B cell (primary cell): Measurements from ENCODE around the gene GDF2. TPM values are rescaled to one million over a fixed set of nuclear protein-coding genes. Genes with fewer than 3 reads are reported as not detected.

ENCODE experiments used
- ATAC-seq: fragments of 200-7000 bp; cut with Tn5 transposase; one replicate; pipeline ENCODE4 v1.10.0; 2021; ENCODE audit warnings: low read depth, mild to moderate bottlenecking, moderate number of reproducible peaks, moderate library complexity
- CTCF ChIA-PET: fragments of 350-600 bp; sonication (Branson Sonifier 250); formaldehyde crosslinking; loops from one replicate; lab custom pipeline; 2021; ENCODE audit warnings: antibody characterized with exemption, inconsistent platforms; lab: Charles Lee
- POLR2A ChIA-PET: fragments of 350-600 bp; sonication (Branson Sonifier 250); formaldehyde crosslinking; loops from one replicate; lab custom pipeline; 2021; ENCODE audit warnings: antibody characterized with exemption; lab: Charles Lee
- DNase-seq: peaks from one replicate; pipeline ENCODE4 v3.0.0; 2013
- H2AFZ ChIP-seq: 2 replicates; pipeline ENCODE4 v1.6.1; 2012; ENCODE audit warnings: mild to moderate bottlenecking, low read depth, low read length; ENCODE audit not compliant: insufficient read depth, poor library complexity, severe bottlenecking
- H3K27ac ChIP-seq, 2 donors: 1 replicate in 1 of 2; 2 replicates in 1 of 2; pipeline ENCODE4 v1.5.1; 2012 to 2013; ENCODE audit warnings: low read length in 2 of 2, mild to moderate bottlenecking in 2 of 2, moderate library complexity in 1 of 2
- H3K27me3 ChIP-seq, 4 experiments: fragments of 200-600 bp in 1 of 4; sonication (generic) in 1 of 4; replicated peaks in 1 of 4; 1 replicate in 2 of 4; 2 replicates in 2 of 4; pipeline versions ENCODE4 v1.6.1 to v1.7.0; 2013 to 2016; ENCODE audit warnings: low read length in 3 of 4, mild to moderate bottlenecking in 2 of 4, mixed read lengths in 1 of 4, moderate library complexity in 1 of 4; ENCODE audit not compliant: insufficient read depth in 4 of 4, control insufficient read depth in 3 of 4; ENCODE audit errors: control extremely low read depth in 1 of 4
- H3K36me3 ChIP-seq, 2 experiments: replicated peaks in 1 of 2; 1 replicate in 1 of 2; 2 replicates in 1 of 2; pipeline versions ENCODE4 v1.6.1 to v1.7.1; 2013; ENCODE audit warnings: low read length in 1 of 2; ENCODE audit not compliant: insufficient read depth in 2 of 2, control insufficient read depth in 1 of 2; ENCODE audit errors: control extremely low read depth in 1 of 2, extremely low read depth in 1 of 2
- H3K4me1 ChIP-seq, 2 donors: fragments of 200-600 bp in 1 of 2; sonication (generic) in 1 of 2; 1 replicate in 1 of 2; 2 replicates in 1 of 2; pipeline versions ENCODE4 v1.5.1 to v1.6.1; 2013 to 2017; ENCODE audit warnings: low read length in 2 of 2; ENCODE audit not compliant: control insufficient read depth in 2 of 2, insufficient read depth in 2 of 2
- H3K4me2 ChIP-seq: replicated peaks from 2 replicates; pipeline ENCODE3; 2012; ENCODE audit warnings: mild to moderate bottlenecking, low read depth, low read length; ENCODE audit not compliant: poor library complexity, severe bottlenecking
- H3K4me3 ChIP-seq, 5 experiments: fragments of 200-600 bp in 1 of 5; sonication (generic) in 1 of 5; 1 replicate in 3 of 5; 2 replicates in 2 of 5; pipeline versions ENCODE4 v1.5.1 to v1.7.0; 2011 to 2016; ENCODE audit warnings: low read length in 4 of 5, mild to moderate bottlenecking in 4 of 5, low read depth in 2 of 5, control low read depth in 1 of 5, moderate library complexity in 1 of 5; ENCODE audit not compliant: insufficient read depth in 1 of 5; ENCODE audit errors: control extremely low read depth in 1 of 5, extremely low read depth in 1 of 5
- H3K79me2 ChIP-seq: fragments of 200-600 bp; sonication (generic); one replicate; pipeline ENCODE4 v1.6.0; 2016; ENCODE audit warnings: low read length; ENCODE audit not compliant: control insufficient read depth, insufficient read depth
- H3K9ac ChIP-seq: fragments of 200-600 bp; sonication (generic); 2 replicates; pipeline ENCODE4 v1.6.1; 2017; ENCODE audit warnings: mild to moderate bottlenecking, low read length, moderate library complexity
- H3K9me3 ChIP-seq, 3 donors: one replicate each; pipeline versions ENCODE4 v1.6.1 to v1.7.1; 2013; ENCODE audit warnings: low read length in 2 of 3; ENCODE audit not compliant: control insufficient read depth in 2 of 3, insufficient read depth in 1 of 3; ENCODE audit errors: control extremely low read depth in 1 of 3
- H4K20me1 ChIP-seq: 2 replicates; pipeline ENCODE4 v1.6.0; 2012; ENCODE audit warnings: mild to moderate bottlenecking, low read length; ENCODE audit not compliant: insufficient read depth, control insufficient read depth, poor library complexity, severe bottlenecking
- H3K27ac Mint-ChIP-seq: one replicate; pipeline ENCODE4 v1.8.0; 2021; ENCODE audit warnings: mixed read lengths
- H3K27me3 Mint-ChIP-seq: one replicate; pipeline ENCODE4 v1.8.0; 2021; ENCODE audit warnings: mixed read lengths
- H3K4me1 Mint-ChIP-seq: one replicate; pipeline ENCODE4 v1.8.0; 2021; ENCODE audit warnings: mixed read lengths
- H3K4me3 Mint-ChIP-seq: one replicate; pipeline ENCODE4 v1.8.0; 2021; ENCODE audit warnings: mixed read lengths
- H3K9me3 Mint-ChIP-seq: one replicate; pipeline ENCODE4 v1.8.0; 2022; ENCODE audit warnings: mixed read lengths; ENCODE audit not compliant: insufficient read depth
- EZH2 ChIP-seq: IDR thresholded peaks from 2 replicates; pipeline ENCODE4 v1.6.1; 2012; ENCODE audit warnings: borderline replicate concordance, low read depth, mild to moderate bottlenecking, moderate library complexity, low read length; ENCODE audit not compliant: insufficient read depth, poor library complexity, severe bottlenecking
- WGBS: methylation state at CpG from one replicate; pipeline ENCODE4 v1.1.5; 2013; ENCODE audit warnings: missing lambda C conversion rate; ENCODE audit not compliant: insufficient coverage; 5-methylcytosine and 5-hydroxymethylcytosine counted together
- intact Hi-C: fragments of 100-400 bp; cut with micrococcal nuclease; formaldehyde crosslinking; loops from one replicate; pipeline ENCODE4 v1.10.0; 2022
- polyA plus RNA-seq: library from polyadenylated mRNA; depleted of rRNA; stranded (reverse); fragments of >200 nt; gene quantifications from 2 replicates; pipeline ENCODE4 v1.2.3, GENCODE V29; 2012
- total RNA-seq, 2 donors: library from RNA; stranded (reverse); fragments of 120-200 nt in 1 of 2; gene quantifications; 1 replicate in 1 of 2; 2 replicates in 1 of 2; pipeline versions ENCODE4 v1.2.3 to v1.2.4, GENCODE V29; 2013 to 2022
- TF ChIP-seq, protein P1 (sequence below): fragments of 200-600 bp; IDR thresholded peaks from one replicate; pipeline ENCODE4 v1.8.0; 2022; ENCODE audit warnings: antibody characterized with exemption, mild to moderate bottlenecking

GDF2 gene
- total and polyA plus RNA-seq, 2 donors (not counting 1 experiment from before 2014, with no cell fraction given): not detected

DNA sequence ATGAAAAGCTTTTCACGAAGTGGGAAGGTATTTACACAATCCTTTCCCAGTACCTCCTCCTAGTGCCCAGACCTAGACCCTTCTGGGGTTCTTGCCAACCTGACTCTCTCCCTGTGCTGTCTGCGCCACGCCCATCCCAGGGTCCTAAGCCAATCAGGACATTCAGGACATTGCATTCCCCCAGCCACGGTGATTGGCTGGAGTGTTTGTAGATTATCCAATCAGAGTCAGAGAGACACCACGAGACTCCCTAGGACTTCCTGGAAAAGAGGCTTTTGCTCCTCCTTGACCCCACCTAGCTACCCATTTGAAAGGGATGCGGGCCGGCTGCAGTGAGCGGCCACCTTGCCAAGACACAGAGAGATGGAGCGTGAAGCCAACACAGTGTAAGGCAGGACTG, 3.5 kb upstream of the GDF2 start:
- H3K4me2 ChIP-seq: no peak overlapping the region
- no peaks in the 10 kb centered on the region for H4K20me1 ChIP-seq
- POLR2A ChIA-PET: no interaction called here
- no peak overlapping the region for H3K9ac ChIP-seq
- no peak for TF ChIP-seq EZH2
- TF ChIP-seq, protein P1, sequence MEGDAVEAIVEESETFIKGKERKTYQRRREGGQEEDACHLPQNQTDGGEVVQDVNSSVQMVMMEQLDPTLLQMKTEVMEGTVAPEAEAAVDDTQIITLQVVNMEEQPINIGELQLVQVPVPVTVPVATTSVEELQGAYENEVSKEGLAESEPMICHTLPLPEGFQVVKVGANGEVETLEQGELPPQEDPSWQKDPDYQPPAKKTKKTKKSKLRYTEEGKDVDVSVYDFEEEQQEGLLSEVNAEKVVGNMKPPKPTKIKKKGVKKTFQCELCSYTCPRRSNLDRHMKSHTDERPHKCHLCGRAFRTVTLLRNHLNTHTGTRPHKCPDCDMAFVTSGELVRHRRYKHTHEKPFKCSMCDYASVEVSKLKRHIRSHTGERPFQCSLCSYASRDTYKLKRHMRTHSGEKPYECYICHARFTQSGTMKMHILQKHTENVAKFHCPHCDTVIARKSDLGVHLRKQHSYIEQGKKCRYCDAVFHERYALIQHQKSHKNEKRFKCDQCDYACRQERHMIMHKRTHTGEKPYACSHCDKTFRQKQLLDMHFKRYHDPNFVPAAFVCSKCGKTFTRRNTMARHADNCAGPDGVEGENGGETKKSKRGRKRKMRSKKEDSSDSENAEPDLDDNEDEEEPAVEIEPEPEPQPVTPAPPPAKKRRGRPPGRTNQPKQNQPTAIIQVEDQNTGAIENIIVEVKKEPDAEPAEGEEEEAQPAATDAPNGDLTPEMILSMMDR: no peak
- H3K27me3 ChIP-seq: no peaks in the 10 kb centered on the region
- no peak for ATAC-seq
- no peaks in the 10 kb centered on the region for H3K36me3 ChIP-seq
- no peak overlapping the region for H3K27ac Mint-ChIP-seq
- no peak overlapping the region for H3K4me3 Mint-ChIP-seq
- H3K9me3 ChIP-seq: no peaks in the 10 kb centered on the region
- H3K4me3 ChIP-seq: no peak overlapping the region
- H3K27me3 Mint-ChIP-seq: peaks cover 8% of the 10 kb centered on the region
- intact Hi-C loops: no loop called here
- CTCF ChIA-PET: no interaction called here
- H3K4me1 ChIP-seq: no peaks in the 10 kb centered on the region
- no peak overlapping the region for H3K27ac ChIP-seq
- 96% methylated on average over 4 of the region's 9 CpGs for WGBS
- H3K9me3 Mint-ChIP-seq: no peaks in the 10 kb centered on the region
- DNase-seq: no peak
- no peaks in the 10 kb centered on the region for H3K4me1 Mint-ChIP-seq
- peak overlapping the region; percentile 41 for H2AFZ ChIP-seq
- no peaks in the 10 kb centered on the region for H3K79me2 ChIP-seq

- Histone ChIP-seq H2AFZ (no peak overlapping the region), H4K20me1 (no peaks in the 10 kb centered on the region), H3K27ac (no peak overlapping the region), H3K4me2 (no peak overlapping the region), H3K9ac (no peak overlapping the region), H3K9me3 (no peaks in the 10 kb centered on the region), H3K36me3 (no peaks in the 10 kb centered on the region), H3K4me1 (no peaks in the 10 kb centered on the region), H3K27me3 (no peaks in the 10 kb centered on the region), H3K4me3 (no peak overlapping the region), H3K79me2 (no peaks in the 10 kb centered on the region)
- TF ChIP-seq, protein P1: no peak
- no peak for TF ChIP-seq EZH2
- DNase-seq (no peak), ATAC-seq (no peak)
- intact Hi-C loops: no loop called here
- Mint-ChIP-seq H3K4me1 (no peaks in the 10 kb centered on the region), H3K9me3 (no peaks in the 10 kb centered on the region), H3K27ac (no peak overlapping the region), H3K4me3 (no peak overlapping the region), H3K27me3 (peaks cover 8% of the 10 kb centered on the region)
- ChIA-PET POLR2A (no interaction called here), CTCF (no interaction called here)
- WGBS: 92% methylated on average over 7 of the region's 8 CpGs
Observed at GRCh38 chr10:47319784-47320183, 2.5 kb upstream of the GDF2 start.
